NCI-H2081 (cell line): ENCODE results near the gene KIRREL2.
A peak's percentile ranks its signal among the peaks of the same experiment; 100 is the strongest.

ENCODE experiments used
- DNase-seq, 2 experiments: peaks; one replicate each; lab custom pipeline; 2025; lab: John Stamatoyannopoulos, UW

The KIRREL2 gene

GRCh38 chr19:35844482-35845214, 12.1 kb upstream of the KIRREL2 start:
- DNase-seq: no peak

- no peak for DNase-seq
These were observed 11.3 kb upstream of the KIRREL2 start for GRCh38 chr19:35845215-35846037.

- DNase-seq: peak in 1 of 2 experiments; percentile 32
These were observed 10.6 kb upstream of the KIRREL2 start for GRCh38 chr19:35846038-35846668.

GRCh38 chr19:35847911-35848310, 8.8 kb upstream of the KIRREL2 start:
- DNase-seq: no peak

- DNase-seq: no peak
These were observed 8.2 kb upstream of the KIRREL2 start for GRCh38 chr19:35848486-35848885.

- no peak for DNase-seq
These were observed 7.7 kb upstream of the KIRREL2 start for GRCh38 chr19:35848919-35849505.

- DNase-seq: no peak
These were observed 5.3 kb upstream of the KIRREL2 start for GRCh38 chr19:35851213-35852028.

GRCh38 chr19:35852029-35852780, 4.5 kb upstream of the KIRREL2 start, which contains the start of gene NPHS1:
Gene NPHS1 (minus strand): TSS chr19:35852504. CDS start chr19:35851837, 667 bp downstream.
- no peak for DNase-seq

- DNase-seq: no peak
These were observed 3.5 kb upstream of the KIRREL2 start for GRCh38 chr19:35853038-35853756.

GRCh38 chr19:35858311-35858710, 1.6 kb downstream of the KIRREL2 start:
- DNase-seq: no peak

GRCh38 chr19:35859414-35859813, 2.7 kb downstream of the KIRREL2 start:
- no peak for DNase-seq

GRCh38 chr19:35860436-35860817, 3.7 kb downstream of the KIRREL2 start:
- DNase-seq: no peak

- no peak for DNase-seq
These were observed 4.3 kb downstream of the KIRREL2 start for GRCh38 chr19:35860818-35861639.

- no peak for DNase-seq
These were observed 5.0 kb downstream of the KIRREL2 start for GRCh38 chr19:35861640-35862160.

GRCh38 chr19:35862528-35862927, 5.8 kb downstream of the KIRREL2 start:
- no peak for DNase-seq

- DNase-seq: no peak
These were observed 6.3 kb downstream of the KIRREL2 start for GRCh38 chr19:35863018-35863417.

GRCh38 chr19:35868172-35868822, 11.6 kb downstream of the KIRREL2 start, which contains the start of gene APLP1:
Gene APLP1 (plus strand): TSS chr19:35868574. CDS start chr19:35868637, 63 bp downstream.
- DNase-seq: peak; percentile 59 to 67

- no peak for DNase-seq
These were observed 12.2 kb downstream of the KIRREL2 start for GRCh38 chr19:35868823-35869326.
